Posterior vena cava (tissue), 2 donors: ENCODE measurements around the gene GCH1. TPM values are rescaled to one million over a fixed set of nuclear protein-coding genes. Genes with fewer than 3 reads are reported as not detected.
"Not testable (repeated sequence)": the region's sequence is repeated elsewhere in the genome, so short reads cannot be mapped to it uniquely, and the experiment has no call there.

ENCODE experiments used
- DNase-seq: peaks from one replicate; pipeline ENCODE4 v3.0.0-alpha.2; 2020; ENCODE audit warnings: low spot score
- intact Hi-C, 2 donors: fragments of 100-400 bp; cut with DNase I; formaldehyde crosslinking; loops; one replicate each; pipeline versions ENCODE4 v1.14.1 to v1.14.2; 2022 to 2023
- total RNA-seq, 2 donors: library from RNA; stranded (reverse); fragmentation: NEBNext Ultra II Directional; extraction: Animal tissue kit (Norgen Biotek cat#: 25700); gene quantifications; one replicate each; pipeline ENCODE4 v1.2.1, GENCODE V29; 2021
- donor health status: DM: yes; HTN: yes; CAD: no.
- donor health status: DM: yes; HTN: yes; CAD: no.

The GCH1 gene
- total RNA-seq, 2 donors from 2014 or later = 6.9 to 9.3 TPM

DNA sequence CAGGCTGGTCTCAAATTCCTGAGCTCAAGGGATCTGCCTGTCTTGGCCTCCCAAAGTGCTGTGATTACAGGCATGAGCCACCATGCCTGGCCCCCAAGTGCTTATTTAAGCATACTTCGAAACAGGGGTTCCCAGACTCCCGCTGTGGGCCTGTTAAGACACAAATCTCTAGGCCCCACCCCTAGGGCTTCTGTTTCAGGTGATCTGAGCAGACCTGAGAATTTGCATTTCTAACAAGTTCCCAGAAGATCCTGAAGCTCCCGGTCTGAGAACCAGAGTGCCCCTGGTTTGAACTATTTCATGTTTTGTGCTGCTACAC lies 25.0 kb downstream of the GCH1 start:
- intact Hi-C loops = no loop called here

GRCh38 chr14:54877015-54877702 lies 25.5 kb downstream of the GCH1 start:
- no peak for DNase-seq
- intact Hi-C loops = no loop called here

More for the DNA sequence above, 25.0 kb downstream of the GCH1 start:
- DNase-seq = no peak

DNA sequence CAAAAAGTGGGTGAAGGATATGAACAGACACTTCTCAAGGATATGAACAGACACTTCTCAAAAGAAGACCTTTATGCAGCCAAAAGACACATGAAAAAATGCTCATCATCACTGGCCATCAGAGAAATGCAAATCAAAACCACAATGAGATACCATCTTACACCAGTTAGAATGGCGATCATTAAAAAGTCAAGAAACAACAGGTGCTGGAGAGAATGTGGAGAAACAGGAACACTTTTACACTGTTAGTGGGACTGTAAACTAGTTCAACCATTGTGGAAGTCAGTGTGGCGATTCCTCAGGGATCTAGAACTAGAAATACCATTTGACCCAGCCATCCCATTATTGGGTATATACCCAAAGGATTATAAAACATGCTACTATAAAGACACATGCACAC lies 27.0 kb downstream of the GCH1 start:
- intact Hi-C loops, DNase-seq: not testable (repeated sequence)

DNA sequence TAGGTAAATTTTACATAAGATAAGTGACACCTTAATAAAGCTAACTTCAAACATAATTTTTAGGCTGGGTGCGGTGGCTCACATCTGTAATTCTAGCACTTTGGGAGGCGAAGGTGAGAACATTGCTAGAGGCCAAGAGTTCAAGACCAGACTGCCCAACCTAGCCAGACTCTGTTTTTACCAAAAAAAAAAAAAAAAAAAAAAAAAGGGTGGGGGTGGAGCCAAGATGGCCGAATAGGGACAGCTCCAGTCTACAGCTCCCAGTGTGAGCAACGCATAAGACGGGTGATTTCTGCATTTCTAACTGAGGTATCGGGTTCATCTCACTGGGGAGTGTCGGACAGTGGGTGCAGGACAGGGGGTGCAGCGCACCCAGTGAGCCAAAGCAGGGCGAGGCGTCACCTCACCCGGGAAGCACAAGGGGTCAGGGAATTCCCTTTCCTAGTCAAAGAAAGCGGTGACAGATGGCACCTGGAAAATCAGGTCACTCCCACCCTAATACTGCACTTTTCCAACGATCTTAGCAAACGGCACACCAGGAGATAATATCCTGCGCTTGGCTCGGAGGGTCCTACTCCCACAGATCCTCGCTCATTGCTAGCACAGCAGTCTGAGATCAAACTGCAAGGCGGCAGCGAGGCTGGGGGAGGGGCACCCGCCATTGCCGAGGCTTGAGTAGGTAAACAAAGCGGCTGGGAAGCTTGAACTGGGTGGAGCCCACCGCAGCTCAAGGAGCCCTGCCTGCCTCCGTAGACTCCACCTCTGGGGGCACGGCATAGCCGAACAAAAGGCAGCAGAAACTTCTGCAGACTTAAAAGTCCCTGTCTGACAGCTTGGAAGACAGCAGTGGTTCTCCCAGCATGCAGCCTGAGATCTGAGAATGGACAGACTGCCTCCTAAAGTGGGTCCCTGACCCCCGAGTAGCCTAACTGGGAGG lies 32.2 kb downstream of the GCH1 start:
- DNase-seq, intact Hi-C loops: not testable (repeated sequence)

DNA sequence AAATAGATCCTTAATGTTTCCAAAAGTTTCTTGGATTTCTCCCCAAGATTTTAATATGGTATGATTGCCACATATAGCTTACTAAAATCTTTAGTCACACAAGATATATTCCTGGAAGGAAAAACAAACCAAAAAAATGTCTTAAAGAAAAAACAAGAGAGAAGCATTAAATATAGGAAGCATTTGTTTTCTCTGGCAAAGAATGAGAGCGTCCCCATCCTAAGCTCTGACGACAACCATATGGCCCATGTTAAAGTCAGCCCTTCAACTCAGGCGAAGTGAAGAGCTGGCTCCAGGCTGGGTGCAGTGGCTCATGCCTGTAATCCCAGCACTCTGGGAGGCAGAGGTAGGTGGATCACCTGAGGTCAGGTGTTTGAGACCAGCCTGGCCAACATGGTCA lies 35.6 kb downstream of the GCH1 start:
- no peak for DNase-seq
- intact Hi-C loops = no loop called here

DNA sequence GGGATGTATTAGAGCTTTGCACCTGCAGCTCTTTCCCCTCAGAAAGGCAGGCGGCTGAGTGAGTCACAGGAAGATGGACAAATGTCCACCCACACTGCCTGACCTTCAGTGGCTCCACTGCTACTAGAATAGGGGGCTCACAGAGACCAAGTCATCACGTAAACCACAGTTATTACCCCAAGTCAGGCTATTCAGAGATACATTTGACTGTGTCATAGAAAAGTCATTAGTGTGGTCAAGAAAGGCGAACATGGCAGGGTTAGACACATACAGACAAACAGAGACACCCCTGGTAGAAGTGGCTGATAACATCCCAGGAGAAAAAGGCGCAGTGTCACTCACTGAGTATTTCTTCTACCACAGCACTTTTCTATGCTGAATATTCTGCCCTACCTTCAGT lies 36.0 kb downstream of the GCH1 start:
- intact Hi-C loops = no loop called here
- no peak for DNase-seq

- no peak for DNase-seq
- intact Hi-C loops = no loop called here
Measured at GRCh38 chr14:54864526-54864925, 38.1 kb downstream of the GCH1 start.

DNA sequence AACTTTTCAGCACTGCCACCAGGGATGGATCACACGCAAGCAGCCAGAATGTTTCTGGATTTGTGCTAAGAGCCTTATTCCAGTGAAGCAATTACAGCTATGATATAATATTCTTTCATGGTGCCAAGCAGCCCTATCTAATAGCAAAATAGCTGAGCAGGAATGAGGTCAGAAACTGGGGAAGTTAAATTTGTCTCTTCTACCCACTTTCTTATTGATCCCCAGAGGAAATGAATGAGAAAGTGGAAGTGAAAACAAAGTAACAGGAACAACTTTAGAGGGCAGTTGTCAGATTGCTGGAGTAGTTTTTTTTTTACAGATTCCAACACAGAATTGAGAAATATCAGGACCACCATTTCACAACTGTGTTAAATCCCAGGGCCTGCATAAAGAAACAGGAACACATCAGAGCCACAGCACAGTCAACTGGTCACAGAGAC lies 44.8 kb downstream of the GCH1 start:
- intact Hi-C loops = no loop called here
- DNase-seq = no peak

DNA sequence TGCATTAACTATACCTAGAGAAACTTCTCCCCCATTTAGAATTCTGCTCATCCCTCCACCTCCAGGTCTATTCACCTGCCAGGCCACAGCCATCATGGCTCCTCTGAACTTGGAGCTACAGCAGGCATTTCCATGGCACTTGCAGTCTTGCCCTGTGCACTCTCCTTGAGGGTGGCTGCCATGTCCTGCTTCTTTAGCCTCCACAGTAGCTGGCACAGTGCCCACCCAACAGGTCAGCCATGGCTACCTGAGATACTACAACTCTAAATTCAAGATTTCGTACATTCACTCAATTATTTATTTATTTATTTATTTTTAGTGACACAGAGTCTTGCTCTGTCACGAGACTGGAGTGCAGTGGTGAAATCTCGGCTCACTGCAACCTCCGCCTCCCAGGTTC lies 46.5 kb downstream of the GCH1 start:
- intact Hi-C loops = no loop called here
- no peak for DNase-seq

GRCh38 chr14:54854181-54854580 lies 48.4 kb downstream of the GCH1 start:
- intact Hi-C loops = no loop called here
- no peak for DNase-seq

GRCh38 chr14:54853339-54853738 lies 49.3 kb downstream of the GCH1 start:
- no peak for DNase-seq
- intact Hi-C loops = no loop called here

- intact Hi-C loops = no loop called here
Measured at GRCh38 chr14:54852215-54852614, 50.4 kb downstream of the GCH1 start.

GRCh38 chr14:54848910-54849309 lies 53.7 kb downstream of the GCH1 start:
- intact Hi-C loops = no loop called here
- DNase-seq = no peak

More at GRCh38 chr14:54852215-54852614, 50.4 kb downstream of the GCH1 start:
- DNase-seq = no peak

DNA sequence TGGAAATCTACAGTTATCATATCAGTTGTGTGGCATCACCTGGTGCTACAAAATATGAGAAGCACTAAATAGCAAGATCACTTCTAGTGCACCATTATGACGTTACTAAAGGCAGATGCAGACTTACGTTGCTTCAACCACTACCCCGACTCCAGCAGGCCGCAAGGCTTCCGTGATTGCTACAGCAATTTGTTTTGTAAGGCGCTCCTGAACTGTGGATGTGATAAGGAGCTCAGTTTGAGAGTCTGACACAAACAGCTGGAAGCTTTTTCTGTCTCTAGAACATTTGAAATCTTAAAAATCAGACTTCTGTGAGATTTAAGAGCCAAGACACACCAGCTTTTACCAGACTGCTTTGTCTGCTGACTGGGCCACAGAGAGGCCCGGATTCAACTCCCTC lies 57.0 kb downstream of the GCH1 start:
- DNase-seq = no peak
- intact Hi-C loops = no loop called here

DNA sequence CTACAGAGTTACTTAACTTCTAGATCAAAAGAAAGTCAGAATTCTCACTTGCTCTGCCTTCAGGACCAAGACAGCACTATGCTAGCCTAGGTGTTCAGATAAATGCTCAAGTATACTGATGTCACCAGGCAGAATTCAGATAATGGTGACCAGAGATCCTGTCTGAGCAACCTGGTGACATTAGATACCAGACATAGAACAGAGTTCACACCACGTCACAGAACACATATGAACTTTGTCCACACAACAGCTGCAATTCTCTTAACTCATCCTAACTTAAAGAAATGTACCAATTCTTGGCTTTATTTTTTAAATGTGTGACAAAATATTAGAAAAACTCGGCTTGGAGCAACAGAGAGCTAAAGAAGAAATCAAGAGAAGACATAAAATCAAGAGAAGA lies 58.1 kb downstream of the GCH1 start:
- DNase-seq = no peak

DNA sequence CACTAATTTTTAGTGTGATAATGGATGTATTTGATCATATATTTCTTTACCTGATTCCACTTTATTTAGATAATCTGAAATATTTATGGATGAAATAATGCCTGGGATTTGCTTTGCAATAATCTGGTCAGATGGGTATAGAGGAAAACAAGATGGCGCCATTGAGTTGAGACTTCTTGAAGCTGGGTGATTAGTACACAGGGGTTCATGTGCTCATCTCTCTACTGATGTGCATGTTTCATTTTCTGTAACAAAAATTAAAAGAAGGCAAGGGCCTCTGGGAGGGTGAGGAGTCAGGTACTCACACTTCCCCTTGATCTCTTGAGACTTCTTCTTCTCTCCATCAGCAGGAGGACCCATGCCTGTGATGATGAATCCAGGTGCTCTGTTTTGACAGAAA lies 61.8 kb downstream of the GCH1 start:
- intact Hi-C loops = loop anchor here in 1 of 2 donors (5.0 kb wide), 1 partner anchor 708 kb away; no protein-coding TSS in a partner anchor
- no peak for DNase-seq

More for the DNA sequence above, 58.1 kb downstream of the GCH1 start:
- intact Hi-C loops = loop anchor here in 1 of 2 donors (5.0 kb wide), 1 partner anchor 712 kb away; no protein-coding TSS in a partner anchor

DNA sequence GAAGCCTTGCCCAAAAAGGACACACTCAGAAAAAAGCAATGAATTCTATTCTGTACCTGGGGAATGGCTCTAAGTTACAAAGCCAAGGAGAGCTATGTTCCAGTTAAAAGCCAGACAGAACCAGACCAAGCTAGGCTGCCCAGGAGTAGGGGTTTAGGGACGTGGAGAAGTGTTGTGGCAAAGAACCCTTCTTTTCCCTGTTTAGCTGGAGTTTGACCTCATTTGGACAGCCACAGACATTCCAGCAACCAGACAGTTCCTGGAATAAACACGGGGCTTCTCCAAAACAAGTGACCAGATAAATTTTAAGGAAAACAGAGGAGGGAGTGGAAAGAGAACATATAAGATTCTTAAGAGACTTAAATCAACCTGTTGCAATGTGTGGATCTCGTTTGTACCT lies 62.3 kb downstream of the GCH1 start:
- intact Hi-C loops = loop anchor here in 1 of 2 donors (5.0 kb wide), 1 partner anchor 708 kb away; no protein-coding TSS in a partner anchor
- DNase-seq = no peak

DNA sequence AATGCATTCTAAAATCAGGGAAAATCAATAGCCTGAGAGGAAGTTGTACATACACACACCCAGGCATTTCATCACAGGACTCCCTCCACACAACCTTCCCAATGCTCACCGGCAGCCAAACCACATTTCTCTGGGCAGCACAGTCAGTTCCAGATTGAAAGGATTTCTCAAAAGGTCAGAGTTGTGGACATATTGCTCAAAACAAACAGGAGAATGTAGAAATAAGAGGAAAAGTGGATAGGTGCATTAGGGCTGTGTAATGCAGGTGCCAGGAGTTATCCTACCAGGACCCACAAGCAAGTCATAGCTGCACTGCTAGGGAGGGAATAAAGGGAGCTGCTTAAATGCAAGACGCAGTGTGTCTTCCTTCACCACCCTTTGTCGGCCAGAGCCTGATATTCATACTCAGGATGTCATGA lies 62.9 kb downstream of the GCH1 start:
- peak; percentile 87 for DNase-seq
- intact Hi-C loops = loop anchor here in 1 of 2 donors (5.0 to 10.0 kb wide), 2 partner anchors 45 to 707 kb away; no protein-coding TSS in a partner anchor

- intact Hi-C loops = loop anchor here in 1 of 2 donors (10.0 kb wide), 1 partner anchor 46 kb away; no protein-coding TSS in a partner anchor
- peak; percentile 84 for DNase-seq
Measured at GRCh38 chr14:54838931-54839512, 63.6 kb downstream of the GCH1 start.
